Activated naive CD4-positive, alpha-beta T cell treated with anti-CD3 and anti-CD28 coated beads, Interleukin-2, amount 10 ng/mL, durations not matched to agents 7 days and 5 days (primary cell): ENCODE measurements around the gene B4GALT5.

ENCODE experiments used
- CTCF ChIA-PET: fragments of 350-600 bp; sonication (Branson Sonifier 250); formaldehyde crosslinking; loops from one replicate; lab custom pipeline; 2021; ENCODE audit warnings: antibody characterized with exemption; lab: Charles Lee
- DNase-seq: peaks from one replicate; pipeline ENCODE4 v3.0.0-alpha.2; 2020
- H3K27ac Mint-ChIP-seq: one replicate; pipeline ENCODE4 v1.8.0; 2021; ENCODE audit warnings: mild to moderate bottlenecking, moderate library complexity, mixed read lengths
- H3K27me3 Mint-ChIP-seq: one replicate; pipeline ENCODE4 v1.8.0; 2021; ENCODE audit warnings: mild to moderate bottlenecking, mixed read lengths
- H3K36me3 Mint-ChIP-seq: one replicate; pipeline ENCODE4 v1.8.0; 2021; ENCODE audit warnings: mixed read lengths
- H3K4me1 Mint-ChIP-seq: one replicate; pipeline ENCODE4 v1.8.0; 2021; ENCODE audit warnings: mixed read lengths
- H3K4me3 Mint-ChIP-seq: one replicate; pipeline ENCODE4 v1.8.0; 2021; ENCODE audit warnings: mild to moderate bottlenecking, moderate library complexity, mixed read lengths
- H3K9me3 Mint-ChIP-seq: one replicate; pipeline ENCODE4 v1.8.0; 2021; ENCODE audit warnings: mixed read lengths

B4GALT5 gene

GRCh38 chr20:49610691-49611538, 102.8 kb downstream of the B4GALT5 start:
- peak overlapping the region; percentile 60 for H3K27ac Mint-ChIP-seq
- H3K36me3 Mint-ChIP-seq: peaks cover 8% of the 10 kb centered on the region
- peaks cover 26% of the 10 kb centered on the region for H3K4me1 Mint-ChIP-seq

GRCh38 chr20:49608752-49609670, 104.7 kb downstream of the B4GALT5 start:
- DNase-seq: peak; percentile 87
- no peak overlapping the region for H3K4me3 Mint-ChIP-seq
- CTCF ChIA-PET: interaction anchor here (0.6 to 16.8 kb wide), 34 partner anchors 11 to 462 kb away, joined by 3 to 532 read pairs (median 4); partner anchors contain the start of gene SLC9A8
- H3K36me3 Mint-ChIP-seq: peaks cover 10% of the 10 kb centered on the region
- H3K27ac Mint-ChIP-seq: peak overlapping the region; percentile 20
- H3K9me3 Mint-ChIP-seq: no peaks in the 10 kb centered on the region
- H3K4me1 Mint-ChIP-seq: peaks cover 36% of the 10 kb centered on the region
- peaks cover 26% of the 10 kb centered on the region for H3K27me3 Mint-ChIP-seq

More at GRCh38 chr20:49610691-49611538, 102.8 kb downstream of the B4GALT5 start:
- CTCF ChIA-PET: interaction anchor here (0.6 to 16.8 kb wide), 24 partner anchors 13 to 461 kb away, joined by 3 to 532 read pairs (median 4); partner anchors contain the start of gene SPATA2
- Mint-ChIP-seq H3K4me3 (peak overlapping the region; percentile 16), H3K9me3 (no peaks in the 10 kb centered on the region), H3K27me3 (peaks cover 22% of the 10 kb centered on the region)
- DNase-seq: peak; percentile 82

- H3K36me3 Mint-ChIP-seq: peaks cover 16% of the 10 kb centered on the region
- CTCF ChIA-PET: interaction anchor here (0.6 to 16.8 kb wide), 12 partner anchors 10 to 239 kb away, joined by 3 to 532 read pairs (median 6); no protein-coding TSS in a partner anchor
- H3K4me1 Mint-ChIP-seq: peaks cover 44% of the 10 kb centered on the region
- no peak for DNase-seq
- peaks cover 26% of the 10 kb centered on the region for H3K27me3 Mint-ChIP-seq
- no peak overlapping the region for H3K27ac Mint-ChIP-seq
- H3K9me3 Mint-ChIP-seq: no peaks in the 10 kb centered on the region
- H3K4me3 Mint-ChIP-seq: no peak overlapping the region
These were observed 106.1 kb downstream of the B4GALT5 start for GRCh38 chr20:49607568-49607967.

GRCh38 chr20:49603209-49603627, 110.5 kb downstream of the B4GALT5 start:
- CTCF ChIA-PET: interaction anchor here (1.3 to 16.8 kb wide), 3 partner anchors 63 to 245 kb away, joined by 3 to 532 read pairs (median 4); no protein-coding TSS in a partner anchor
- H3K4me1 Mint-ChIP-seq: peaks cover 50% of the 10 kb centered on the region

GRCh38 chr20:49602345-49603208, 111.1 kb downstream of the B4GALT5 start:
- Mint-ChIP-seq H3K4me3 (no peak overlapping the region), H3K27me3 (peaks cover 4% of the 10 kb centered on the region), H3K4me1 (peaks cover 52% of the 10 kb centered on the region), H3K27ac (no peak overlapping the region), H3K9me3 (peaks cover 5% of the 10 kb centered on the region), H3K36me3 (peaks cover 23% of the 10 kb centered on the region)
- DNase-seq: no peak
- CTCF ChIA-PET: interaction anchor here (0.6 to 16.8 kb wide), 4 partner anchors 62 to 244 kb away, joined by 3 to 532 read pairs (median 4); no protein-coding TSS in a partner anchor

More at GRCh38 chr20:49603209-49603627, 110.5 kb downstream of the B4GALT5 start:
- DNase-seq: no peak
- peaks cover 20% of the 10 kb centered on the region for H3K36me3 Mint-ChIP-seq
- H3K4me3 Mint-ChIP-seq: no peak overlapping the region
- peaks cover under 1% of the 10 kb centered on the region for H3K9me3 Mint-ChIP-seq
- no peak overlapping the region for H3K27ac Mint-ChIP-seq
- peaks cover 8% of the 10 kb centered on the region for H3K27me3 Mint-ChIP-seq

GRCh38 chr20:49601153-49601924, 112.3 kb downstream of the B4GALT5 start:
- H3K4me3 Mint-ChIP-seq: no peak overlapping the region
- CTCF ChIA-PET: interaction anchor here (0.9 to 16.8 kb wide), 4 partner anchors 8 to 220 kb away, joined by 3 to 532 read pairs (median 32); no protein-coding TSS in a partner anchor
- H3K36me3 Mint-ChIP-seq: peaks cover 29% of the 10 kb centered on the region
- H3K9me3 Mint-ChIP-seq: peaks cover 9% of the 10 kb centered on the region
- peak overlapping the region; percentile 39 for H3K27ac Mint-ChIP-seq
- DNase-seq: no peak
- H3K27me3 Mint-ChIP-seq: peaks cover 4% of the 10 kb centered on the region
- H3K4me1 Mint-ChIP-seq: peaks cover 58% of the 10 kb centered on the region

GRCh38 chr20:49599746-49600113, 113.9 kb downstream of the B4GALT5 start:
- Mint-ChIP-seq H3K36me3 (peaks cover 41% of the 10 kb centered on the region), H3K9me3 (peaks cover 10% of the 10 kb centered on the region), H3K4me1 (peaks cover 70% of the 10 kb centered on the region), H3K27ac (no peak overlapping the region), H3K4me3 (no peak overlapping the region), H3K27me3 (peaks cover 4% of the 10 kb centered on the region)
- CTCF ChIA-PET: interaction anchor here (8.2 to 16.8 kb wide), 2 partner anchors 9 to 59 kb away, joined by 60 to 532 read pairs; no protein-coding TSS in a partner anchor
- no peak for DNase-seq

GRCh38 chr20:49597825-49598395, 115.8 kb downstream of the B4GALT5 start:
- Mint-ChIP-seq H3K4me3 (no peak overlapping the region), H3K36me3 (peaks cover 42% of the 10 kb centered on the region), H3K9me3 (peaks cover 10% of the 10 kb centered on the region), H3K27me3 (no peaks in the 10 kb centered on the region), H3K27ac (peak overlapping the region; percentile 95), H3K4me1 (peaks cover 77% of the 10 kb centered on the region)
- no peak for DNase-seq
- CTCF ChIA-PET: interaction anchor here (1.2 to 8.2 kb wide), 3 partner anchors 11 to 57 kb away, joined by 6 to 60 read pairs (median 57); no protein-coding TSS in a partner anchor

GRCh38 chr20:49595811-49596561, 117.7 kb downstream of the B4GALT5 start:
- H3K27me3 Mint-ChIP-seq: peaks cover 3% of the 10 kb centered on the region
- CTCF ChIA-PET: interaction anchor here (0.7 to 8.2 kb wide), 7 partner anchors 9 to 250 kb away, joined by 3 to 60 read pairs (median 4); no protein-coding TSS in a partner anchor
- H3K4me1 Mint-ChIP-seq: peaks cover 88% of the 10 kb centered on the region
- peak; percentile 65 for DNase-seq
- peaks cover 19% of the 10 kb centered on the region for H3K9me3 Mint-ChIP-seq
- peak overlapping the region; percentile 76 for H3K4me3 Mint-ChIP-seq
- peak overlapping the region; percentile 98 for H3K27ac Mint-ChIP-seq
- H3K36me3 Mint-ChIP-seq: peaks cover 48% of the 10 kb centered on the region

- CTCF ChIA-PET: interaction anchor here (1.0 to 8.2 kb wide), 4 partner anchors 9 to 54 kb away, joined by 3 to 60 read pairs (median 31); no protein-coding TSS in a partner anchor
- Mint-ChIP-seq H3K4me1 (peaks cover 89% of the 10 kb centered on the region), H3K27me3 (peaks cover 3% of the 10 kb centered on the region), H3K4me3 (peak overlapping the region; percentile 76), H3K9me3 (peaks cover 22% of the 10 kb centered on the region), H3K36me3 (peaks cover 47% of the 10 kb centered on the region), H3K27ac (peak overlapping the region; percentile 98)
- DNase-seq: no peak
These were observed 118.3 kb downstream of the B4GALT5 start for GRCh38 chr20:49595346-49595745.

- peaks cover 7% of the 10 kb centered on the region for H3K27me3 Mint-ChIP-seq
- peak overlapping the region; percentile 76 for H3K4me3 Mint-ChIP-seq
- no peak for DNase-seq
- CTCF ChIA-PET: interaction anchor here (0.9 to 8.2 kb wide), 5 partner anchors 10 to 476 kb away, joined by 3 to 60 read pairs (median 5); no protein-coding TSS in a partner anchor
- peak overlapping the region; percentile 98 for H3K27ac Mint-ChIP-seq
- peaks cover 27% of the 10 kb centered on the region for H3K9me3 Mint-ChIP-seq
- H3K4me1 Mint-ChIP-seq: peaks cover 90% of the 10 kb centered on the region
- peaks cover 51% of the 10 kb centered on the region for H3K36me3 Mint-ChIP-seq
These were observed 118.8 kb downstream of the B4GALT5 start for GRCh38 chr20:49594931-49595315.
